Aorta (tissue), 5 donors: Measurements from ENCODE around the gene CD300A. TPM values are rescaled to one million over a fixed set of nuclear protein-coding genes. Genes with fewer than 3 reads are reported as not detected.

Source experiments
- ATAC-seq: fragments of 200-7000 bp; cut with Tn5 transposase; one replicate; pipeline ENCODE4 v1.9.1; 2022; ENCODE audit warnings: moderate library complexity; ENCODE audit not compliant: low FRiP score
- DNase-seq, 2 donors: peaks; one replicate each; pipeline ENCODE4 v3.0.0-alpha.2; 2020
- H3K27ac ChIP-seq, 2 donors: one replicate each; pipeline ENCODE4 v1.5.1; 2013; ENCODE audit warnings: low read length in 2 of 2, mild to moderate bottlenecking in 2 of 2, moderate library complexity in 2 of 2, control low read depth in 1 of 2, inconsistent platforms in 1 of 2, low read depth in 1 of 2
- H3K27me3 ChIP-seq, 2 donors: one replicate each; pipeline ENCODE4 v1.6.1; 2013; ENCODE audit warnings: control low read depth in 1 of 2, low read length in 1 of 2, mild to moderate bottlenecking in 1 of 2, moderate library complexity in 1 of 2; ENCODE audit not compliant: insufficient read depth in 2 of 2, control insufficient read depth in 1 of 2
- H3K36me3 ChIP-seq, 2 donors: one replicate each; pipeline ENCODE4 v1.6.1; 2013; ENCODE audit warnings: control low read depth in 1 of 2, low read length in 1 of 2, mild to moderate bottlenecking in 1 of 2; ENCODE audit not compliant: insufficient read depth in 2 of 2, control insufficient read depth in 1 of 2
- H3K4me1 ChIP-seq, 2 donors: one replicate each; pipeline ENCODE4 v1.6.1; 2013; ENCODE audit warnings: low read length in 2 of 2, control low read depth in 1 of 2, mild to moderate bottlenecking in 1 of 2, moderate library complexity in 1 of 2; ENCODE audit not compliant: insufficient read depth in 2 of 2, control insufficient read depth in 1 of 2
- H3K4me3 ChIP-seq, 2 donors: one replicate each; pipeline ENCODE4 v1.5.1; 2013; ENCODE audit warnings: low read length in 2 of 2, control low read depth in 1 of 2, mild to moderate bottlenecking in 1 of 2
- H3K9me3 ChIP-seq: one replicate; pipeline ENCODE4 v1.6.1; 2013; ENCODE audit warnings: mild to moderate bottlenecking, low read length; ENCODE audit not compliant: control insufficient read depth
- WGBS, 2 donors: extraction: QIAGEN DNeasy Blood & Tissue Kit; methylation state at CpG; one replicate each; pipeline ENCODE4 v1.1.7; 2013; 5-methylcytosine and 5-hydroxymethylcytosine counted together
- intact Hi-C, 2 donors: fragments of 100-400 bp; cut with DNase I; formaldehyde crosslinking; loops; one replicate each; pipeline versions ENCODE4 v1.14.2 to v1.15.0; 2022
- polyA plus RNA-seq, 2 donors: library from polyadenylated mRNA; stranded (reverse); fragments of 200-250 nt; gene quantifications; one replicate each; pipeline ENCODE4 v1.2.3, GENCODE V29; 2013
- total RNA-seq, 2 donors: library from RNA; stranded (reverse); fragmentation: NEBNext Ultra II Directional; extraction: Animal tissue kit (Norgen Biotek cat#: 25700); gene quantifications; one replicate each; pipeline ENCODE4 v1.2.1, GENCODE V29; 2021
- donor health status: healthy with polysubstance abuse.
- donor health status: Bipolar disorder and iron deficiency.
- donor health status: DM: no; HTN: no; CAD: no.
- donor health status: DM: no; HTN: no; CAD: no.
- donor health status: DM: yes; HTN: yes; CAD: no.

The CD300A gene
- total and polyA plus RNA-seq, 4 donors: 2.6 to 10.4 (median 9.7) TPM

GRCh38 chr17:74521701-74522201 lies 55.3 kb downstream of the CD300A start:
- no peak overlapping the region for H3K4me3 ChIP-seq
- H3K27me3 ChIP-seq: no peaks in the 10 kb centered on the region
- H3K36me3 ChIP-seq: no peaks in the 10 kb centered on the region
- intact Hi-C loops: no loop called here
- DNase-seq: no peak
- ATAC-seq: peak; percentile 28
- no peaks in the 10 kb centered on the region for H3K4me1 ChIP-seq
- peaks cover 8% of the 10 kb centered on the region for H3K9me3 ChIP-seq
- H3K27ac ChIP-seq: no peak overlapping the region
- WGBS, 2 donors: 83 to 89% methylated on average over 8 to 9 of the region's 9 CpGs

- 82 to 86% methylated on average over 10 of the region's 10 CpGs for WGBS, 2 donors
- peaks cover 8% of the 10 kb centered on the region for H3K9me3 ChIP-seq
- ATAC-seq: no peak
- no peaks in the 10 kb centered on the region for H3K4me1 ChIP-seq
- no peak overlapping the region for H3K4me3 ChIP-seq
- no peak overlapping the region for H3K27ac ChIP-seq
- intact Hi-C loops: no loop called here
- no peaks in the 10 kb centered on the region for H3K36me3 ChIP-seq
- no peaks in the 10 kb centered on the region for H3K27me3 ChIP-seq
- DNase-seq: no peak
These were observed 56.1 kb downstream of the CD300A start for GRCh38 chr17:74522381-74523105.

GRCh38 chr17:74523308-74523707 lies 56.9 kb downstream of the CD300A start:
- Histone ChIP-seq H3K4me1 (no peaks in the 10 kb centered on the region), H3K9me3 (peaks cover 8% of the 10 kb centered on the region), H3K27ac (no peak overlapping the region), H3K36me3 (no peaks in the 10 kb centered on the region), H3K4me3 (no peak overlapping the region), H3K27me3 (no peaks in the 10 kb centered on the region)
- ATAC-seq: no peak
- intact Hi-C loops: no loop called here
- no peak for DNase-seq
- WGBS, 2 donors: 80 to 89% methylated on average over 3 of the region's 3 CpGs

- Histone ChIP-seq H3K9me3 (peaks cover 8% of the 10 kb centered on the region), H3K4me3 (no peak overlapping the region), H3K4me1 (no peaks in the 10 kb centered on the region), H3K36me3 (no peaks in the 10 kb centered on the region), H3K27me3 (no peaks in the 10 kb centered on the region), H3K27ac (no peak overlapping the region)
- 78 to 80% methylated on average over 11 of the region's 11 CpGs for WGBS, 2 donors
- intact Hi-C loops: no loop called here
- DNase-seq (peak in 1 of 2 donors; percentile 24), ATAC-seq (no peak)
These were observed 58.4 kb downstream of the CD300A start for GRCh38 chr17:74524653-74525464.

GRCh38 chr17:74525465-74525725 lies 59.0 kb downstream of the CD300A start:
- 88 to 92% methylated on average over 1 of the region's 1 CpG for WGBS, 2 donors
- Histone ChIP-seq H3K36me3 (no peaks in the 10 kb centered on the region), H3K27ac (no peak overlapping the region), H3K9me3 (peaks cover 8% of the 10 kb centered on the region), H3K4me1 (no peaks in the 10 kb centered on the region), H3K4me3 (no peak overlapping the region), H3K27me3 (no peaks in the 10 kb centered on the region)
- ATAC-seq (no peak), DNase-seq (no peak)
- intact Hi-C loops: no loop called here

GRCh38 chr17:74525781-74526288 lies 59.4 kb downstream of the CD300A start:
- 87 to 89% methylated on average over 14 of the region's 14 CpGs for WGBS, 2 donors
- Histone ChIP-seq H3K27ac (no peak overlapping the region), H3K4me1 (no peaks in the 10 kb centered on the region), H3K27me3 (no peaks in the 10 kb centered on the region), H3K9me3 (peaks cover 8% of the 10 kb centered on the region), H3K4me3 (no peak overlapping the region), H3K36me3 (no peaks in the 10 kb centered on the region)
- DNase-seq (peak in 1 of 2 donors; percentile 24), ATAC-seq (no peak)
- intact Hi-C loops: no loop called here

- DNase-seq (no peak), ATAC-seq (no peak)
- Histone ChIP-seq H3K4me1 (no peaks in the 10 kb centered on the region), H3K27me3 (no peaks in the 10 kb centered on the region), H3K36me3 (no peaks in the 10 kb centered on the region), H3K9me3 (peaks cover 8% of the 10 kb centered on the region), H3K27ac (no peak overlapping the region), H3K4me3 (no peak overlapping the region)
- intact Hi-C loops: no loop called here
- WGBS, 2 donors: 62 to 73% methylated on average over 3 of the region's 3 CpGs
These were observed 60.2 kb downstream of the CD300A start for GRCh38 chr17:74526681-74527080.

- H3K4me1 ChIP-seq: no peaks in the 10 kb centered on the region
- no peaks in the 10 kb centered on the region for H3K27me3 ChIP-seq
- intact Hi-C loops: no loop called here
- H3K4me3 ChIP-seq: no peak overlapping the region
- H3K36me3 ChIP-seq: no peaks in the 10 kb centered on the region
- peaks cover 8% of the 10 kb centered on the region for H3K9me3 ChIP-seq
- 82 to 94% methylated on average over 5 of the region's 5 CpGs for WGBS, 2 donors
- no peak for DNase-seq
- H3K27ac ChIP-seq: no peak overlapping the region
- no peak for ATAC-seq
These were observed 60.6 kb downstream of the CD300A start for GRCh38 chr17:74527081-74527480.

GRCh38 chr17:74527756-74528155 lies 61.3 kb downstream of the CD300A start:
- Histone ChIP-seq H3K27ac (no peak overlapping the region), H3K4me1 (no peaks in the 10 kb centered on the region), H3K9me3 (peaks cover 4% of the 10 kb centered on the region), H3K4me3 (no peak overlapping the region), H3K36me3 (no peaks in the 10 kb centered on the region), H3K27me3 (no peaks in the 10 kb centered on the region)
- WGBS, 2 donors: 85 to 87% methylated on average over 8 of the region's 8 CpGs
- DNase-seq (no peak), ATAC-seq (no peak)
- intact Hi-C loops: no loop called here
